SU-DHL-6 (cell line): ENCODE data around the gene RARG.

Experiments used
- H2AFZ ChIP-seq: fragments of 200-600 bp; sonication (generic); 2 replicates; pipeline ENCODE4 v1.6.1; 2014; ENCODE audit warnings: low read depth, mild to moderate bottlenecking, moderate library complexity, mixed read lengths, antibody characterized with exemption, low read length; ENCODE audit not compliant: severe bottlenecking
- H3F3A ChIP-seq: fragments of 200-600 bp; shearing (Covaris generic); 2 replicates; pipeline ENCODE4 v1.6.0; 2016; ENCODE audit warnings: antibody characterized with exemption, mild to moderate bottlenecking; ENCODE audit not compliant: insufficient read depth
- H3K27ac ChIP-seq: fragments of 200-600 bp; sonication (generic); 2 replicates; pipeline ENCODE4 v1.5.1; 2016; ENCODE audit warnings: low read depth, mild to moderate bottlenecking, low read length, moderate library complexity, mixed read lengths
- H3K27me3 ChIP-seq: fragments of 200-600 bp; sonication (generic), shearing (Covaris generic); 2 replicates; pipeline ENCODE4 v1.6.0; 2014; ENCODE audit warnings: mild to moderate bottlenecking, low read length
- H3K36me3 ChIP-seq: fragments of 200-600 bp; sonication (generic); 2 replicates; pipeline ENCODE4 v1.6.1; 2014; ENCODE audit warnings: mild to moderate bottlenecking, low read length, mixed read lengths
- H3K4me2 ChIP-seq: fragments of 300-600, 200-600 bp; shearing (Covaris generic), sonication (generic); 2 replicates; pipeline ENCODE4 v1.6.0; 2014; ENCODE audit warnings: low read length, low read depth, mild to moderate bottlenecking; ENCODE audit not compliant: poor library complexity, severe bottlenecking
- H3K4me3 ChIP-seq: fragments of 200-600 bp; sonication (generic); 2 replicates; pipeline ENCODE4 v1.5.1; 2014; ENCODE audit warnings: antibody characterized with exemption, low read length, mild to moderate bottlenecking, mixed read lengths; ENCODE audit not compliant: insufficient read depth, poor library complexity, severe bottlenecking
- H3K79me2 ChIP-seq: fragments of 200-600 bp; sonication (generic); 2 replicates; pipeline ENCODE4 v1.6.1; 2014; ENCODE audit warnings: mild to moderate bottlenecking, low read length, moderate library complexity; ENCODE audit not compliant: insufficient read depth
- H3K9ac ChIP-seq: fragments of 200-600 bp; sonication (generic); 2 replicates; pipeline ENCODE4 v1.7.0; 2014; ENCODE audit warnings: mild to moderate bottlenecking, low read length
- H3K9me2 ChIP-seq: fragments of 200-600 bp; sonication (generic); replicated peaks from 2 replicates; pipeline ENCODE4 v1.6.1; 2014; ENCODE audit warnings: low read length; ENCODE audit not compliant: insufficient read depth
- H3K9me3 ChIP-seq: fragments of 200-600 bp; sonication (generic); 2 replicates; pipeline ENCODE4 v1.6.1; 2014; ENCODE audit warnings: low read length, mixed read lengths; ENCODE audit not compliant: insufficient read depth
- H4K20me1 ChIP-seq: fragments of 200-600 bp; sonication (generic); 2 replicates; pipeline ENCODE4 v1.6.1; 2014; ENCODE audit warnings: low read depth, mild to moderate bottlenecking, antibody characterized with exemption, low read length, moderate library complexity, mixed read lengths
- EZH2phosphoT487 ChIP-seq: fragments of 200-600 bp; sonication (generic), shearing (Covaris generic); conservative IDR thresholded peaks from 2 replicates; pipeline ENCODE4 v1.6.1; 2018; ENCODE audit warnings: mild to moderate bottlenecking, antibody characterized with exemption, low read length, moderate library complexity, mixed read lengths
- TF ChIP-seq, protein P1 (sequence below): fragments of 200-600 bp; sonication (generic); IDR thresholded peaks from one replicate; pipeline ENCODE4 v1.5.1; 2017; ENCODE audit warnings: antibody characterized with exemption, mild to moderate bottlenecking, low read length, moderate library complexity; ENCODE audit not compliant: insufficient read depth, poor library complexity, severe bottlenecking

RARG gene

DNA sequence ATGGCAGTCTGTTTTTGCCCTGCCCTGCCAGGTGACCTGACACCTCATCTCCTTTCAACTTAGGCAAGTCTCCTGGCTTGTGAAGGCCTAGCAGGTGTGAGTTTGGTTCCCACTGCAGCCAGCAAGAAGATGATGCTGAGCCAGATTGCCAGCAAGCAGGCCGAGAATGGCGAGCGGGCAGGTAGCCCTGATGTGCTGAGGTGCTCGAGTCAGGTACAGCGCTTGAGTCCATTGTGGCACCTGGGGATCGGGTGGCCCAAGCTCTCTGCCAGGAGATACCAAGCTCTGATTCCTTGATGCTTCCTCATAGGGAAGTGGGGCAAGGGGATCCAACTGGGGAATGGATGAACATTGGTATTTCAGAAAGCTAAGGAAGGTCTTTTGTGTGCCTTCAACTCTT is 47.2 kb downstream of the RARG start:
- TF ChIP-seq EZH2phosphoT487: no peak
- TF ChIP-seq, protein P1, sequence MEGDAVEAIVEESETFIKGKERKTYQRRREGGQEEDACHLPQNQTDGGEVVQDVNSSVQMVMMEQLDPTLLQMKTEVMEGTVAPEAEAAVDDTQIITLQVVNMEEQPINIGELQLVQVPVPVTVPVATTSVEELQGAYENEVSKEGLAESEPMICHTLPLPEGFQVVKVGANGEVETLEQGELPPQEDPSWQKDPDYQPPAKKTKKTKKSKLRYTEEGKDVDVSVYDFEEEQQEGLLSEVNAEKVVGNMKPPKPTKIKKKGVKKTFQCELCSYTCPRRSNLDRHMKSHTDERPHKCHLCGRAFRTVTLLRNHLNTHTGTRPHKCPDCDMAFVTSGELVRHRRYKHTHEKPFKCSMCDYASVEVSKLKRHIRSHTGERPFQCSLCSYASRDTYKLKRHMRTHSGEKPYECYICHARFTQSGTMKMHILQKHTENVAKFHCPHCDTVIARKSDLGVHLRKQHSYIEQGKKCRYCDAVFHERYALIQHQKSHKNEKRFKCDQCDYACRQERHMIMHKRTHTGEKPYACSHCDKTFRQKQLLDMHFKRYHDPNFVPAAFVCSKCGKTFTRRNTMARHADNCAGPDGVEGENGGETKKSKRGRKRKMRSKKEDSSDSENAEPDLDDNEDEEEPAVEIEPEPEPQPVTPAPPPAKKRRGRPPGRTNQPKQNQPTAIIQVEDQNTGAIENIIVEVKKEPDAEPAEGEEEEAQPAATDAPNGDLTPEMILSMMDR: no peak
- Histone ChIP-seq H4K20me1 (no peaks in the 10 kb centered on the region), H3K36me3 (peaks cover 16% of the 10 kb centered on the region; the same call in 1 of the 2 replicates)

DNA sequence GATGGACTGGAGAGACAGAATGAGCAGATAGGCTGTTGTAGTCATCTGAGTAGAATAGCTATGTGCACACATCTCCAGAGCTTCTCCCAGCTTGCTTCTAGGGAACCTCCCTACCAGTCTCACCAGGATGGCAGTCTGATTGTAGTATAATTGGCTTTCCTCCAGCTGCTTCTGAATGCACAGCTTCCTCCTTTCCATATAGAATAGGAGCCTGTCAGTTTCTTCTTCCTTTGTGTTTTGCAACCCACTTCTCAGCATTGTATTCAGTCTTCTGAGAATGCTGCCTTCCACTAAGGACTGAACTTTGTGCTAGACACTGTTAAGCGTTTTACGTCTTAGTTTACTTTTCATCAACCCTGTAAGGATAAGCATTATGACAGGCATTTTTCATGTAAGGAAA is 49.1 kb downstream of the RARG start:
- H3F3A ChIP-seq: peaks cover 15% of the 10 kb centered on the region; the same call in 1 of the 2 replicates
- peaks cover 16% of the 10 kb centered on the region; the same call in 1 of the 2 replicates for H3K36me3 ChIP-seq
- TF ChIP-seq EZH2phosphoT487: no peak
- TF ChIP-seq, protein P1: no peak
- no peaks in the 10 kb centered on the region for H4K20me1 ChIP-seq
- H3K9me2 ChIP-seq: no peaks in the 10 kb centered on the region
- H3K4me2 ChIP-seq: peak overlapping the region; percentile 93
- H2AFZ ChIP-seq: no peak overlapping the region
- no peak overlapping the region for H3K4me3 ChIP-seq
- no peaks in the 10 kb centered on the region for H3K27me3 ChIP-seq
- no peak overlapping the region for H3K27ac ChIP-seq
- no peak overlapping the region for H3K9ac ChIP-seq
- H3K79me2 ChIP-seq: peaks cover 18% of the 10 kb centered on the region
- H3K9me3 ChIP-seq: no peaks in the 10 kb centered on the region

More for the DNA sequence above, 47.2 kb downstream of the RARG start:
- Histone ChIP-seq H3K27ac (no peak overlapping the region), H3K9ac (no peak overlapping the region), H3K9me3 (no peaks in the 10 kb centered on the region), H3K4me3 (no peak overlapping the region), H3K27me3 (no peaks in the 10 kb centered on the region), H3K9me2 (no peaks in the 10 kb centered on the region), H3K4me2 (no peak overlapping the region), H2AFZ (no peak overlapping the region), H3K79me2 (peaks cover 18% of the 10 kb centered on the region), H3F3A (peaks cover 11% of the 10 kb centered on the region)

DNA sequence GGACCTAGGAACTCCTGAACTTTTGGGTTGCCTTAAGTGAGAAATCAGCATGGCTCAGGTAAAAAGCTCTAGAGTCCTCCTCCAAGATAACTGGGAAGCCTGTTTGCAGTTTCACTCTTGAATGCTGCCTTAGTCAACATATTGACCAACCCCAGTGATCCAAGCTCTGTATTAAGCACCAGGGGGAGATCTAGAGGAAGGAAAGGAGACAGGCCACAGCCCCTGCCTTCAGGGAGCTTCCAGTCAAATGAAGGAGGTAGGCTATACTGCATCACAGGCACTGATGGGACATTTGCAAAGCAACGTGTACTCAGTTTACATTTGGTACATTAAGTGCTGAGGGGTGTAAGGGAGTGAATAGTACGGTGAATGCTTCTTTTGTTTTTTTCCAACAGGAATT is 50.1 kb downstream of the RARG start:
- H2AFZ ChIP-seq: no peak overlapping the region
- H3K36me3 ChIP-seq: peaks cover 16% of the 10 kb centered on the region; the same call in 1 of the 2 replicates
- TF ChIP-seq, protein P1: no peak
- no peaks in the 10 kb centered on the region for H4K20me1 ChIP-seq
- H3K27ac ChIP-seq: no peak overlapping the region
- peaks cover 18% of the 10 kb centered on the region for H3K79me2 ChIP-seq
- no peaks in the 10 kb centered on the region for H3K9me2 ChIP-seq
- H3F3A ChIP-seq: peaks cover 15% of the 10 kb centered on the region; the same call in 1 of the 2 replicates
- no peaks in the 10 kb centered on the region for H3K27me3 ChIP-seq
- no peaks in the 10 kb centered on the region for H3K9me3 ChIP-seq
- peak overlapping the region; percentile 91; the same call in 1 of the 2 replicates for H3K9ac ChIP-seq
- peak overlapping the region; percentile 93 for H3K4me2 ChIP-seq
- H3K4me3 ChIP-seq: peak overlapping the region; percentile 79
